ENCODE results near the gene AMY2B.
"Not testable (repeated sequence)": the region's sequence is repeated elsewhere in the genome, so short reads cannot be mapped to it uniquely, and the experiment has no call there.

AMY2B gene

GRCh38 chr1:103576065-103576464 is 4.7 kb downstream of the AMY2B start:
- TF ChIP-seq GATA2 (IDR thresholded peaks at IDR 0.05; ENCODE audit: low read depth, low read length) = no peak
- TF ChIP-seq GATA3 (IDR thresholded peaks at IDR 0.05; ENCODE audit: low read depth, low read length) = no peak

GRCh38 chr1:103582464-103582863 is 11.1 kb downstream of the AMY2B start:
- no peak for TF ChIP-seq GATA3 (IDR thresholded peaks at IDR 0.05; ENCODE audit: low read depth, low read length)
- no peak for TF ChIP-seq GATA2 (IDR thresholded peaks at IDR 0.05; ENCODE audit: low read depth, low read length)

GRCh38 chr1:103583887-103584286 is 12.5 kb downstream of the AMY2B start:
- TF ChIP-seq GATA3 (IDR thresholded peaks at IDR 0.05; ENCODE audit: low read depth, low read length) (no peak), GATA2 (IDR thresholded peaks at IDR 0.05; ENCODE audit: low read depth, low read length) (no peak)

GRCh38 chr1:103584537-103584936 is 13.1 kb downstream of the AMY2B start:
- no peak for TF ChIP-seq GATA2 (IDR thresholded peaks at IDR 0.05; ENCODE audit: low read depth, low read length)
- TF ChIP-seq GATA3 (IDR thresholded peaks at IDR 0.05; ENCODE audit: low read depth, low read length) = no peak

GRCh38 chr1:103616362-103616761 is 45.0 kb downstream of the AMY2B start:
- TF ChIP-seq GATA2 (IDR thresholded peaks at IDR 0.05; ENCODE audit: low read depth, low read length) (no peak), GATA3 (IDR thresholded peaks at IDR 0.05; ENCODE audit: low read depth, low read length) (no peak)

- not testable (repeated sequence) for TF ChIP-seq GATA3, GATA2 (IDR thresholded peaks at IDR 0.05; ENCODE audit: low read depth, low read length)
Observed at GRCh38 chr1:103616994-103617477, 45.6 kb downstream of the AMY2B start, which contains the start of gene AMY2A. AMY2A (plus strand) TSS chr1:103617427; CDS start chr1:103617441, 14 bp downstream.

All from SH-SY5Y (cell line).